Breast epithelium (tissue), 3 donors: ENCODE results near the gene ST6GALNAC3.

Experiments used
- CTCF ChIP-seq, 3 donors: fragments of 450-650 bp; IDR thresholded peaks; one replicate each; pipeline ENCODE4 v1.5.1; 2016 to 2017; ENCODE audit warnings: antibody characterized with exemption in 3 of 3, mild to moderate bottlenecking in 3 of 3, moderate library complexity in 3 of 3
- POLR2A ChIP-seq: fragments of 450-650 bp; IDR thresholded peaks from one replicate; pipeline ENCODE4 v1.6.1; 2016; ENCODE audit warnings: antibody characterized with exemption, mild to moderate bottlenecking, moderate library complexity
- POLR2AphosphoS5 ChIP-seq, 3 donors: sonication (generic); formaldehyde crosslinking; IDR thresholded peaks; one replicate each; pipeline ENCODE4 v1.6.1; 2017; ENCODE audit warnings: antibody characterized with exemption in 3 of 3

GRCh38 chr1:76491737-76492136 is 417.2 kb downstream of the ST6GALNAC3 start:
- TF ChIP-seq POLR2AphosphoS5 (IDR thresholded peaks at IDR 0.05) (no peak), CTCF (IDR thresholded peaks at IDR 0.05) (no peak), POLR2A (no peak)
